Measurements from ENCODE around the gene LETMD1. TPM values are rescaled to one million over a fixed set of nuclear protein-coding genes. Genes with fewer than 3 reads are reported as not detected.

The LETMD1 gene
- total RNA-seq, 1 experiment from 2014 or later: 32.1 TPM

DNA sequence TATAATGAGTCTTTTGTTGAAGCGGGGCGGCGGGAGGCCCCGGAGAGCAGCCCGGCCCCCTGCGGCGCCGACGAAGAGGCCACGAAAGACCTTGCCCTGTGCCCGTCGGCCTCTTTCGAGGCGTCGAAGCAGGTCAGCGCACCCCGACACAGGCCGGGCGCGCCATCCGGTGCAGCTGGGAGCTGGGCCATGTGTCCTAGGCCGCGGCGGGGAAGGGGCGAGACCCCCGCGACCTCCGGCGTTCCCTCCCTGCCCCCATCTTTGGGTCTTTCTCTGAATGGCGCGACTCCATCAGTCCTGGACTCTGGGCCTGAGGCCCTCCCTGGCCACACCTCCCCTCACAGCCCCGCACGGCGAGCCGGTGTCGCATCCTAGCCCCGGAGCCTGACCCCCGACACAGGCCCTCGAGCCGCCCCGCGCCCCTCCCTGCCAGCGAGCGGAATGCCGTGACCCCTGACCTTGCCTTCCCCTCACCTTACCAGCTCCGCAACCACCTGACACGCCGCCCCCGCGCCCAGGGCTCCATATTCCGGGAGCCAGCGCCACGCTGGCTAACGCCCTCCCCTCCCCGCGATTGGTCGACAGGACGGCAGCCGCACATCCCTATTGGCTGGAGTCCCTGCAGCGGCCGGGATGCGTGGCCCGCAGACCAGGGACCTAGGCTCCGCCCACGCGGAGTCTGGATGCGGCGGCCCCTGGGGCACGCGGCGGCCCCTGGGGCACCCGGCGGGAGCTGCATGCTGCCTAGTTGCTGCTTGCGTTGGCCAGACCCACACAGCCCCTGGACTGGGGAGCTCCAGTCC, 22.1 kb upstream of the LETMD1 start, which contains the start of gene SLC11A2:
Gene SLC11A2, minus strand, starts transcription at position 549 of the 803 bp plus-strand sequence. CDS start 15,656 bp downstream, outside the sequence.
- peak; percentile 89 for DNase-seq (ENCODE audit: low read depth)

DNA sequence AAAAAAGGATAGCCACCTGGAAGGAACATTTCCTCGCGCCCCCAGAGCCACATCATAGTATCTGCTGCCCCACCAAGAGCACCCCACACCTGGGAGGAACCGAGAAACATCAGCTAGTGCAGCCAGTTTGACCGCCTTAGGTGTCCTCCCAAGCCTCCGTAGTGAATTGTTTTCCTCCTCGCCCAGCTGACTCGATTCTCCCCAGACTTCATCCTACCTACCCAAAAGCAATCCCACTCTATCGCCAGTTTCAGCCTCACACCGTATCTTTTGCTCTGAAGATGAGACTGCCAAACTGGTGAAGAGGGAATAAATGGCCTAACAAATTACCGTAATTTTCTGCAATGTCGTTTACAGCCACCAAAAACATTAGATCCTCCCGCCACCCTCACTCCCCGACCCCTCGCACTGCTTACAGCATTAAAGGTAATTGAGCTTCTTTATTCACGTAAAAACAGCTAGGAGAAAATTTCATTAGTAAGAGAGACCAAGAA, 20.7 kb upstream of the LETMD1 start:
- no peak for DNase-seq (ENCODE audit: low read depth)

DNA sequence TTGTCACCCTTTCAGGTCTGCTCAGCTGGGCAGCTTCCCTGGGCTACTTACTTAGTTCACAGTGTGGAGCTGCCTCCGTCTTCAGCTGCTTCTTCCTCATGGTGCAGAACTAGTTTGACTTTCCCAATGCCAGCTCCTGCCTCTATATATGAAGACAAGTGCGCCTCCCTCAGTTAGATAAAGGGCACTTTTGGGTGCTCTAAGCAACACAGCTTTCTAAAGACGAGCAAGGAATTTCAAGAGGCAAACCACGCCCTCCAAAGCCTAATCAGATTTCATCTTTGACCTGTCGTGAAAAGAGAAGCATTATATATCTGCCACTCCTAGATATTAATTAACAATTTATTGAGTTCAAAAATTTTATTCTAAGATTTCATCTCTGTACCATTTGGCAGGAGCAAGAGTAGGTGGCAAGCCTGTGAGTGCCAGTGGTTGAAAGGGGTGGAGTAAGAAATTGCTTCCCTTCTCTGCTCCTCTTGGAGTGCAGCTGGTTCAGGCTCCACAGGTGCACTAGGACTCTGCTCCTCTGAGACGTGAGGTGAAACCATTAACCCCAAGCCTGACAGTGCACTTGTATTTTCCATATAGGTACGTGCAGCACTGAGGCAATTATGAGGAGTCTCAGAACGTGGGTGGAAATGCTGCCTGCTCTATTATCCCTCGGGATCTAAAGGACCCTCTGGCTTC, 19.9 kb upstream of the LETMD1 start:
- DNase-seq (ENCODE audit: low read depth): peak; percentile 77

DNA sequence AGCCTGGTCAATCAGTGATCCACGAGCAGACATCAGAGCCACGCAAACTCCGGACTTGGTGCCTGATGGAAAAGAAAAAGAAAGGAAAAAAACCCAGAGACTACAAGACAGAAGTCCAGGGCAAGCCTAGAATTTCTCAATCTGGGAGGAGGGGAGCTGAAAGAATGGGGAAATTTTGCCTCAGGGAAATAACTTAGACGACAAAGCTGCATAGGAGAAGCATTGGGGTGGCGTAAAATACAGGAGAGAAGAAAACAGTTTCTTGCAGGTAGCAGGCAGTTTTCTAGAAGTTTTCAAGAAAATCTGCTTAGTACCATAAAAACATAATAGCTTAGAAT, 19.3 kb upstream of the LETMD1 start:
- no peak for DNase-seq (ENCODE audit: low read depth)

- DNase-seq (ENCODE audit: low read depth): no peak
Observed at GRCh38 chr12:51033048-51033447, 15.1 kb upstream of the LETMD1 start.

GRCh38 chr12:51033457-51034089, 14.6 kb upstream of the LETMD1 start:
- no peak for DNase-seq (ENCODE audit: low read depth)

DNA sequence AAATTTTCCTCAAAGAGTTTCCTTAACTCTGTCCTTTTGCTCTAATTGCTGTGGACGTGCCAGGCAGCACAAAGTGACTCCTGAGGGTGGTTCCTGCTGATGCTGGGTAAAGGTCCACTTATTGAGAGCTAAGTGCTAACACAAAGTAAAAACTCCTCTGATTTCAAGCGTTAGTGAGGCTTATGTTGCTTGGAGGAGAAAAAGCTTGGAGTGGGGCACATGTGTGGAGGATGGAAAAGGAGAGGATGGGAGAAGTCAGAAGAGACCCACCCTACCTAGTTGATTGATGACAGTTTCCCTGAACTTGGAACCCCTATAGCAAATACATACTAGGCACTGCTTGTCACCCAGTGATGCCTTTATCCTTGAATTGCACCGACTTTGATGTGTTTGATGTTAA, 11.8 kb upstream of the LETMD1 start:
- DNase-seq (ENCODE audit: low read depth): no peak

DNA sequence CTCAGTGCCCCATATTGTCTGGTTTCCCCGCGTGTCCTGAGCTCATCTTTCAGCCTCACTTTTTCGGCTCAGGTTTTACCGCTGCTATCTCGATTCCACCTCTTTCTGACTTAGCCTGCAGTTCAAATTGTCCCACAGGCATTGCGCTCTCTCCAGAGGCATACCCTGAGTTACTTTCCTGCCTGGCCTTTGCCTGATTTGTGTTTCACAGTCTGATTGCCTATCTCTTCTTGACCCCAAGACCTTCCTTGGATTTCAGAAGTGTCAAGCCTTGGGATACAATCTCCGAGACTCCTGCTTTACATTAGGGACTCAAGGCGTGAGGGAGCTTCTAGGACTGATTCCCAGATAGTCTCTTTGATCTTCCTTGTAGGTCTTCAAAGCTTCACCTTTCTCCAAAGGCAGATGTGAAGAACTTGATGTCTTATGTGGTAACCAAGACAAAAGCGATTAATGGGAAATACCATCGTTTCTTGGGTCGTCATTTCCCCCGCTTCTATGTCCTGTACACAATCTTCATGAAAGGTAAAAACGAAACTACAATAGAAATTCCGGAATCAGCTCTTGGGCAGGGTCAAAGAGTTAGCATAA, 629 bp downstream of the LETMD1 start:
- no peak for DNase-seq (ENCODE audit: low read depth)

DNA sequence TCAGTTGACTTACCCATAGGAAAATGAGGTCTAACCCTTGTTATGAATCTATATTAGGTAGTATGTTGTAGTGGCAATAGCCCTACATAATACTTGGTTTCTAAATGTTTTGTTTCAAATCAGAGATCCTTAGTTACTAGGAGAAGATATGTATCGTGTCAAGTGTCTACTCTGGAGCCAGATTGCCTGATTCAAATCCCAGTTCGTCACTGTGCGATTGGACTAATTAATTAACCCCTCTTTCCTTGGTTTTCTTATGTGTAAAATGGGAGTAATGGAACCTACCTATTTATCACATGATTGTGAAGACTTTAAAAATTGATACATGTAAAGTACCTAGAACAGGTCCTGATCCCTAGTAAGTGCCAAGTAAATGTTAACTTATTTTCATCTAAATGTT, 1.4 kb downstream of the LETMD1 start:
- DNase-seq (ENCODE audit: low read depth): no peak

GRCh38 chr12:51051787-51052186, 3.7 kb downstream of the LETMD1 start:
- peak; percentile 44 for DNase-seq (ENCODE audit: low read depth)

DNA sequence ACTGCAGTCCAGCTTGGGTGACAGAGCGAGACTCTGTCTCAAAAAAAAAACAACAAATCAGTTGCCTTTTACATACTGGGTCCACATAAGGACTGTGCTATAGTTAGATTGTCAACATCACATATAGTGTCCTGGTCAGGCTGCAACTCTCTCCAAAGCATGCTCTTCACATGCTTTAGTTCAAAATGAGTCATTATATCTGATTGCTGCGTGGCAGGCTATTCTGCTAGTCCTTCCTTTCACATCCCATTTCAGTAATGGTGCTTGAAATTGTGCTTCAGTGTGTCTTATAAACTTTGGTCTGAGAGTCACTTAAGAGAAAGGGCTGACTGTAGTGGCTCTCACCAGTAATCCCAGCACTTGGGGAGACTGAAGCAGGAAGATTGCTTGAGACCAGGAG, 6.9 kb downstream of the LETMD1 start:
- DNase-seq (ENCODE audit: low read depth): no peak

GRCh38 chr12:51056242-51056641, 8.1 kb downstream of the LETMD1 start:
- peak; percentile 66 for DNase-seq (ENCODE audit: low read depth)

DNA sequence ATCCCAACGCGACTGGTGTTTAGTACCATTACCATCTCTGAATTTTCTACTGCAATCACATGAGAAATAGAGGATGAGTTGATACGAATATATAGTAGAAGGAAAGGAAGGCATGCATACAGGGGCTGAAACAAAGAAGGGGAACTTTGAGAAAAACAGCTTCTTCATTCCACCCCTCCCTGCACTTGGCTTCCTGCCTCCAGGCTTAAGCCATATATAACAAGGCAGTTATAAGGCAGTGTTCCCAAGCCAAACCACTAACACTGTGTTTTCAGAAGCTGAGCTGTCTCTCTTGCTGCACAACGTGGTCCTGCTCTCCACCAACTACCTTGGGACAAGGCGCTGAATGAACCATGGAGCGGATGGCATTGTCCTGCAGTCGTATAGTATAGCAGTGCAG, 11.0 kb downstream of the LETMD1 start:
- no peak for DNase-seq (ENCODE audit: low read depth)

GRCh38 chr12:51062631-51063397, 14.7 kb downstream of the LETMD1 start:
- no peak for DNase-seq (ENCODE audit: low read depth)

DNA sequence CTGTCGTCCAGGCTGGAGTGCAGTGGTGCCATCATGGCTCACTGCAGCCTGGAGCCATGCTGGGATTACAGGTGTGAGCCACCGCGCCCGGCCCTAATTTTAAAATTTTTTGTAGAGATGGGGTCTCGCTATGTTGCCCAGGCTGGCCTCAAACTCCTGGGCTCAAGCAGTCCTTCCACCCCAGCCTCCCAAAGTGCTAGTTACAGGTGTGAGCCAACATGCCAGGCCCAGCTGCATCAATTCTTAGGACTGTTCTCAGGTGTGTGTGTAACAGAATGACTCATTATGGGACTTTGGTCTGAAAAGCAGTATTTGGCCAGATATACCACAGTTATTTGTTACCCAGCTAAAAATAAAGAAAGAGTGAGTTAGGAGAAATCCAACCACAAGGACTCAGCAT, 17.4 kb downstream of the LETMD1 start:
- DNase-seq (ENCODE audit: low read depth): no peak

- no peak for DNase-seq (ENCODE audit: low read depth)
Observed at GRCh38 chr12:51067229-51067628, 19.1 kb downstream of the LETMD1 start.

GRCh38 chr12:51067771-51068170, 19.6 kb downstream of the LETMD1 start:
- DNase-seq (ENCODE audit: low read depth): no peak

- DNase-seq (ENCODE audit: low read depth): peak; percentile 51
Observed at GRCh38 chr12:51070004-51070403, 21.9 kb downstream of the LETMD1 start.

- DNase-seq (ENCODE audit: low read depth): peak; percentile 98
Observed at GRCh38 chr12:51071663-51072062, 23.5 kb downstream of the LETMD1 start.

GRCh38 chr12:51075390-51075789, 27.3 kb downstream of the LETMD1 start:
- DNase-seq (ENCODE audit: low read depth): no peak

DNA sequence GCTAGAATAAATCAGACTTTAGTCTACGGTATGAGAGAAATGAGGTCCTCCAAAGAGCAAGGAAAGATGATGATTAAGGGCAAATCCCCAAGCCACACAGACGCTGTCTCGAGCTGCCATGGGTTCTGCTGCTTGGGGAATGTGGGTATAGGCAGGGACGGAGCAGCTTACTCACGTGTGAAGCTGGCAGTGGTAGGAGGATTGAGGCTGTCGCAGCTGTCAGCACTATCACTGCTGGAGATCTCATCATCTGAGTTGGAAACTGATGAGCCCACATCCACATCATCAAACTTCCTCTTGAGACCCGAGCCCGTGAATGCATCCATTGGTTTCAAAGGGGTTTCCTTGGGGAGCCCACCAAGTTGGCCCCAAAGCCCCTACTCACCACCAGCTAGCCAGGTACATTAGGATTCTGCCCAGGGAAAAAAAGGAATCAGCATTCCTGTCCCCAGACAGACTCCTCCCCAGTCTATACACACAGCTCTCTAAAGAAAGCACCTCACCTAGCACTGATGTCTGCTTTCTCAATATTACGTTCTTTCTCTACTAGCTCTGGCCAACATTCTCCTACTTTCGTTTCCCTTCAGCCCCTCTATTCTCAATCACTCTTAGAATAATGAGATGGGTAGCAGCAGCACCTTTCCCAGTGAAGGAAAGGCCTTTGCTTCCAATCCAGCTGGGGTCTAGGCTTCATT, 28.3 kb downstream of the LETMD1 start:
- DNase-seq (ENCODE audit: low read depth): peak; percentile 88
